Stomach (tissue), 4 donors: ENCODE results near the gene FAM83F.

Source experiments
- CTCF ChIP-seq, 7 experiments: fragments of 450-650 bp in 4 of 7; fragments of 200-600 bp in 3 of 7; sonication (generic) in 3 of 7; IDR thresholded peaks; one replicate each; pipeline ENCODE4 v1.5.1; 2016 to 2019; ENCODE audit warnings: antibody characterized with exemption in 7 of 7, control low read depth in 2 of 7, mild to moderate bottlenecking in 1 of 7
- POLR2A ChIP-seq, 4 donors: fragments of 450-650 bp; IDR thresholded peaks; one replicate each; pipeline ENCODE4 v1.6.1; 2016; ENCODE audit warnings: antibody characterized with exemption in 4 of 4, control low read depth in 2 of 4, mild to moderate bottlenecking in 1 of 4, moderate library complexity in 1 of 4

GRCh38 chr22:40033586-40034380 lies 39.0 kb downstream of the FAM83F start:
- TF ChIP-seq CTCF (IDR thresholded peaks at IDR 0.05) (no peak), POLR2A (IDR thresholded peaks at IDR 0.05) (no peak)
